Measurements from ENCODE around the gene NYAP1.

Gene NYAP1

DNA sequence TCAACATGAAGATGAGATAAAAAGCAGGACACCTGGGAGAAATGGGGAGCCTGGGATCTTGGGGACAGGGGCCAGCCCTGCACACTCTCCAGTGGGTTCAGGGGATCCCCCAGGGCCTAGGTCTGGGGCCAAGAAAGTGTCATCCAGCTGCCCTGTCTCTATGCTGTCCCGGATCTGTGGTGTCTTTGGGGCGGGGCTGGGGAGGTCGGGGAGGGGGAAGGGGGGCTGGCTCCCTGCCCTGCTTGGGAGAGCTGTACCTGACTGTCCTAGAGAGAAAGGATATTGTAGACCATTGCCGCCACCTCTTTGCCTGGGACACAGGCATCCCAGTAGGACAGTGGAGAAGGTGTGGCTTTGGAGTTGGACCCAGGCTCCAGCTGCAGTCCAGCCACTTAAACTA lies 12.7 kb upstream of the NYAP1 start:
- Histone ChIP-seq H3K4me1 (ENCODE audit: control insufficient read depth, low read depth, low read length) (peaks cover 2% of the 10 kb centered on the region), H4K5ac (ENCODE audit: low read length) (no peak overlapping the region), H3K18ac (ENCODE audit: low read length) (no peak overlapping the region), H2BK120ac (ENCODE audit: low read depth, low read length) (no peak overlapping the region), H3K79me1 (ENCODE audit: low read length) (no peaks in the 10 kb centered on the region), H4K8ac (ENCODE audit: low read depth, low read length) (no peak overlapping the region), H3K4me2 (ENCODE audit: low read length) (no peak overlapping the region), H3K4ac (ENCODE audit: low read depth, low read length) (no peak overlapping the region), H2BK15ac (replicated peaks; ENCODE audit: low read depth) (no peak overlapping the region), H3K56ac (ENCODE audit: low read length) (no peak overlapping the region), H3K4me3 (ENCODE audit: low read length) (no peak overlapping the region), H3K9ac (ENCODE audit: low read length) (no peak overlapping the region), H3K79me2 (ENCODE audit: control insufficient read depth, insufficient read depth, low read length) (no peaks in the 10 kb centered on the region), H3K36me3 (ENCODE audit: control insufficient read depth, insufficient read depth, low read length) (no peaks in the 10 kb centered on the region), H2AK5ac (ENCODE audit: low read length) (no peak overlapping the region), H3K27me3 (ENCODE audit: insufficient read depth, low read length, poor library complexity) (no peaks in the 10 kb centered on the region), H2BK5ac (ENCODE audit: low read length) (no peak overlapping the region), H3K27ac (ENCODE audit: low read depth, low read length) (no peak overlapping the region), H3K23ac (ENCODE audit: low read length) (no peak overlapping the region)
- no peak for DNase-seq
- no CpG with 5 or more reads among the region's 4 CpGs for WGBS (ENCODE audit: extremely low coverage, insufficient coverage, low lambda C conversion rate)

DNA sequence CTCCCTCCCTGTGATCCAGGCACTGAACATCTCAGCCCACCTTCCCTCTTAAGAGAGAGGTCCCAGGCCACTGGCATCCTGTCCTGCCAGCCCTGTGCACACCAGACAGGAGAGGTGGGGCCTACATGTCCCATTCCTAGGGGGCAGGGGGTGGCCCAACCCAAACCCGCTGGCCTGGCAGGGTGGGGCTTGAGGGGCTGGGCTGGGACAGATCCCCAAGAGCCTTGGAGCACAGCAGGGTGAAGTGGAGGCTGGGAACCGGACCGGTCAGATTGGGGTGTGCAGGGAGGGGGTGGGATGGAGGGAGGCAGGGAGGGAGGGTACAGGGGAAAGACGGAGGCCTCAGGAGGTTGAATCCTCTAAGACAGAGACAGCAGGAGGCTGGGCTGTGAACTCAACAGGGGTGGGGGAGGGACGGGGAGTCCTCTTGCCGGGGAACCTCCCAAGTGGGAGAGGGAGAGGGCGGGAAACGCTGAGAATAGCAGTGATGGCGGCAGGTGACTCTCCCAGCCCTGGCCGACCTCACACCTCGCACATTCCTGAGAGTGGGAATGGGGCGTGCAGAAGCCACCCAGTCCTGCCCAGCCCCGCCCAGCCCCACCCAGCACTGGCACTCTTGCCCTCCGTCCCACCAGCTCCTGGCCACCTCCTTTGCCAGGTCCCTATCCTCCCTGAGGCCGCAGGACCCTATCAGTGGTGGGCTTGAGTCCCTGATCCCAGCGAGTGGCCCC lies 11.4 kb upstream of the NYAP1 start:
- H3K56ac ChIP-seq (ENCODE audit: low read length): no peak overlapping the region
- no peak overlapping the region for H3K4me2 ChIP-seq (ENCODE audit: low read length)
- no peaks in the 10 kb centered on the region for H3K79me1 ChIP-seq (ENCODE audit: low read length)
- H3K4me1 ChIP-seq (ENCODE audit: control insufficient read depth, low read depth, low read length): peaks cover 2% of the 10 kb centered on the region
- no peak for DNase-seq
- no peak overlapping the region for H2BK120ac ChIP-seq (ENCODE audit: low read depth, low read length)
- H3K4me3 ChIP-seq (ENCODE audit: low read length): no peak overlapping the region
- H2BK5ac ChIP-seq (ENCODE audit: low read length): no peak overlapping the region
- no peak overlapping the region for H3K4ac ChIP-seq (ENCODE audit: low read depth, low read length)
- no peak overlapping the region for H2AK5ac ChIP-seq (ENCODE audit: low read length)
- H4K5ac ChIP-seq (ENCODE audit: low read length): no peak overlapping the region
- H3K9ac ChIP-seq (ENCODE audit: low read length): no peak overlapping the region
- no peaks in the 10 kb centered on the region for H3K36me3 ChIP-seq (ENCODE audit: control insufficient read depth, insufficient read depth, low read length)
- no peak overlapping the region for H3K18ac ChIP-seq (ENCODE audit: low read length)
- no peak overlapping the region for H2BK15ac ChIP-seq (replicated peaks; ENCODE audit: low read depth)
- no CpG with 5 or more reads among the region's 16 CpGs for WGBS (ENCODE audit: extremely low coverage, insufficient coverage, low lambda C conversion rate)
- no peaks in the 10 kb centered on the region for H3K79me2 ChIP-seq (ENCODE audit: control insufficient read depth, insufficient read depth, low read length)
- no peak overlapping the region for H3K23ac ChIP-seq (ENCODE audit: low read length)
- no peak overlapping the region for H4K8ac ChIP-seq (ENCODE audit: low read depth, low read length)
- H3K27me3 ChIP-seq (ENCODE audit: insufficient read depth, low read length, poor library complexity): no peaks in the 10 kb centered on the region
- H3K27ac ChIP-seq (ENCODE audit: low read depth, low read length): no peak overlapping the region

DNA sequence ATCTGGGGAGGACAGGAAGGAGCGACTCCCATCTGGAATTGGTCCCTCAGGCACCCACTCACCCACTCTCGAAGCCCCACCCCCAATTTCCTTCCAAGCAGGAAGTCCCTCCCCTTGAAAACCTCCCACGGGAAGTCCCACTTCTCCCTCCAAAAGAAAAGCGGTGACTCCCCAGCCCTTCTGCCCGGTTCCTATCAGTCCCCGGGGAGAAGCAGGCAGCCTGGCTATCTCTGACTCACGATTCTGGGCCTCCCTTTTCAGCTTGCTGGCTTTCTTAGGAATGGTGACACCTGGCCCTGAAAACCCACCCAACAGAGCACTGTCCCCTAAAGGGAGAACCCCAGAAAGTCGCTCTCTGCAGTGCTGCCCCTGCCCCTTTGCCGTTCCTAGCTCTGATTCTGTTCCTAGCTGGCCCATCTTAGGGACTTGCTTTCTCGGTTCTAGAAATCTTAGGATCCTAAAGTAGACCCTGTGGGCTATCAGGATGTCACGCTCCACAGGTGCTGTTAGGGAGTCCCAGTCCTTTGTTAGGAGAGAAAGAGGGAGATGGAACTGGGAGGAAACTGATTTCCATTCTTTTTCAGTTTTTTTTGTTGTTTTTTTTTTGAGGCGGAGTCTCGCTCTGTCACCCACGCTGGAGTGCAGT lies 10.8 kb upstream of the NYAP1 start:
- Histone ChIP-seq H3K23ac (ENCODE audit: low read length) (no peak overlapping the region), H3K4ac (ENCODE audit: low read depth, low read length) (no peak overlapping the region), H2BK120ac (ENCODE audit: low read depth, low read length) (no peak overlapping the region), H3K4me1 (ENCODE audit: control insufficient read depth, low read depth, low read length) (peaks cover 2% of the 10 kb centered on the region), H2AK5ac (ENCODE audit: low read length) (no peak overlapping the region), H3K4me3 (ENCODE audit: low read length) (no peak overlapping the region), H3K79me2 (ENCODE audit: control insufficient read depth, insufficient read depth, low read length) (no peaks in the 10 kb centered on the region), H3K56ac (ENCODE audit: low read length) (no peak overlapping the region), H3K79me1 (ENCODE audit: low read length) (no peaks in the 10 kb centered on the region), H2BK5ac (ENCODE audit: low read length) (no peak overlapping the region), H2BK15ac (replicated peaks; ENCODE audit: low read depth) (no peak overlapping the region), H4K8ac (ENCODE audit: low read depth, low read length) (no peak overlapping the region), H3K4me2 (ENCODE audit: low read length) (no peak overlapping the region), H3K18ac (ENCODE audit: low read length) (no peak overlapping the region), H3K9ac (ENCODE audit: low read length) (peak overlapping the region; percentile 24), H3K27ac (ENCODE audit: low read depth, low read length) (no peak overlapping the region), H4K5ac (ENCODE audit: low read length) (no peak overlapping the region), H3K36me3 (ENCODE audit: control insufficient read depth, insufficient read depth, low read length) (no peaks in the 10 kb centered on the region), H3K27me3 (ENCODE audit: insufficient read depth, low read length, poor library complexity) (no peaks in the 10 kb centered on the region)
- WGBS (ENCODE audit: extremely low coverage, insufficient coverage, low lambda C conversion rate): no CpG with 5 or more reads among the region's 14 CpGs
- no peak for DNase-seq

DNA sequence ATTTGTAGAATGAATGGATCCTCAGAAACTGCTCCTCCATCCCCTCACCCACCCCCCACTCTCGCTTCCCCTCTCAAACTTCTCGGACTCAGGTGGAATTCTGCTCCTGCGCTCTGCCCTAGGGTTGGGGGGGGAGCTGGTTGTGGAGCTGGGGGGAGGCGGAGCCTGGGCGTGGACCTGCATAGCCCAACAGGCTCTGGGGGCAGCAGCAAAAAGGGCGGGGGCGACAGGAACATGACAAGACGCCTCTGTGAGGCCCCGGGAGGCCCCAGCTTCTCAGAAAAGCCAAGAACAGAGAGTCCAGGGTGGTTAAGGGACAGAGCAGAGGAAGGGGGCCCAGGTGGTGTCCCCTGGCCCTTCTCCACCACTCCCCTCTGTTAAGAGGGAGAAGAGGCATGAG lies 8.2 kb upstream of the NYAP1 start:
- no CpG with 5 or more reads among the region's 9 CpGs for WGBS (ENCODE audit: extremely low coverage, insufficient coverage, low lambda C conversion rate)
- Histone ChIP-seq H4K8ac (ENCODE audit: low read depth, low read length) (no peak overlapping the region), H2BK120ac (ENCODE audit: low read depth, low read length) (no peak overlapping the region), H3K79me2 (ENCODE audit: control insufficient read depth, insufficient read depth, low read length) (no peaks in the 10 kb centered on the region), H3K23ac (ENCODE audit: low read length) (no peak overlapping the region), H3K36me3 (ENCODE audit: control insufficient read depth, insufficient read depth, low read length) (no peaks in the 10 kb centered on the region), H3K56ac (ENCODE audit: low read length) (peak overlapping the region; percentile 6), H3K18ac (ENCODE audit: low read length) (no peak overlapping the region), H2AK5ac (ENCODE audit: low read length) (no peak overlapping the region), H3K9ac (ENCODE audit: low read length) (peak overlapping the region; percentile 21), H3K4ac (ENCODE audit: low read depth, low read length) (no peak overlapping the region), H3K27ac (ENCODE audit: low read depth, low read length) (no peak overlapping the region), H3K4me2 (ENCODE audit: low read length) (no peak overlapping the region), H3K4me3 (ENCODE audit: low read length) (no peak overlapping the region), H2BK15ac (replicated peaks; ENCODE audit: low read depth) (no peak overlapping the region), H2BK5ac (ENCODE audit: low read length) (no peak overlapping the region), H3K79me1 (ENCODE audit: low read length) (no peaks in the 10 kb centered on the region), H3K4me1 (ENCODE audit: control insufficient read depth, low read depth, low read length) (peaks cover 2% of the 10 kb centered on the region), H3K27me3 (ENCODE audit: insufficient read depth, low read length, poor library complexity) (no peaks in the 10 kb centered on the region), H4K5ac (ENCODE audit: low read length) (no peak overlapping the region)
- no peak for DNase-seq

DNA sequence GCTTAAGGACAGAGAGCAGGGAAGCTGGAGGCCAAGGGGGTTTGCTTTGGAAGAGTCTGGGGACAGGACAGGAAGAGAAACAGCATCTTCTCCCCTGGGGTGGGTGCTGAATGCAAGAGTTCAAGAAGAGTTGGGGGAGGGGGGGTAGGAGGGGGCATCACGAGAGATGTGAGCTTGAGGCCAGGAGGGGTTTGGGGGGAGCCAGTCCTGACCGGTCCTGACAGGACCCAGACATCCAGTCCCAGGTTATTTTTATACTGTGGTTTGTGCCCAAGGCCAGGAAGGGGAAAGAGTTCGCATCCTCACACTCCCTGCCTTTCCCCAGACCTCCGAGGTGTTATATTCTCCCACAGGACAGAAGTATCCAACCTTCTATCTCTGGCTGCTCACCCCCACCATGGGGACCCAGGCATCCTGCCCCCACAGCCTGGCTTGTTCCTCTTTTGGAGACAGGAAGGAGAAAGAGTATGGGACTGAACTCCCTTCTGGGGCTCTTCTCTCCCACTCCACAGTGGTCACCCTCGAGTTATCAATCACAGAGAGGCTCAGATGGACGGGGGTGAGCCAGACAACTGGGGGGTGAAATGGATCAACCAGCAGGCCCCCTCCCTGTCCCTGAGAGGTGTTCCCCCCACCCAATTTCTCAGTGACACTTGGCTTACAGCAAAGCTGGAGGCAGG lies 7.5 kb upstream of the NYAP1 start:
- Histone ChIP-seq H3K27ac (ENCODE audit: low read depth, low read length) (no peak overlapping the region), H4K8ac (ENCODE audit: low read depth, low read length) (no peak overlapping the region), H2BK5ac (ENCODE audit: low read length) (no peak overlapping the region), H3K18ac (ENCODE audit: low read length) (no peak overlapping the region), H3K27me3 (ENCODE audit: insufficient read depth, low read length, poor library complexity) (no peaks in the 10 kb centered on the region), H3K23ac (ENCODE audit: low read length) (no peak overlapping the region), H3K36me3 (ENCODE audit: control insufficient read depth, insufficient read depth, low read length) (no peaks in the 10 kb centered on the region), H3K4ac (ENCODE audit: low read depth, low read length) (no peak overlapping the region), H2AK5ac (ENCODE audit: low read length) (no peak overlapping the region), H2BK15ac (replicated peaks; ENCODE audit: low read depth) (no peak overlapping the region), H3K4me1 (ENCODE audit: control insufficient read depth, low read depth, low read length) (peaks cover 2% of the 10 kb centered on the region), H2BK120ac (ENCODE audit: low read depth, low read length) (no peak overlapping the region), H3K9ac (ENCODE audit: low read length) (peak overlapping the region; percentile 27), H4K5ac (ENCODE audit: low read length) (no peak overlapping the region), H3K56ac (ENCODE audit: low read length) (peak overlapping the region; percentile 6), H3K4me3 (ENCODE audit: low read length) (no peak overlapping the region), H3K4me2 (ENCODE audit: low read length) (no peak overlapping the region), H3K79me1 (ENCODE audit: low read length) (no peaks in the 10 kb centered on the region), H3K79me2 (ENCODE audit: control insufficient read depth, insufficient read depth, low read length) (no peaks in the 10 kb centered on the region)
- no CpG with 5 or more reads among the region's 6 CpGs for WGBS (ENCODE audit: extremely low coverage, insufficient coverage, low lambda C conversion rate)
- DNase-seq: no peak

Measured in mesendoderm (in vitro differentiated cells).